Measurements from ENCODE around the gene CYTH4. TPM values are rescaled to one million over a fixed set of nuclear protein-coding genes. Genes with fewer than 3 reads are reported as not detected.

The CYTH4 gene
- polyA plus RNA-seq, 1 donor (not counting 4 experiments of a cell fraction or from before 2014, with no cell fraction given): 0.05 TPM

- Histone ChIP-seq H3K4me1 (ENCODE audit: control insufficient read depth, extremely low read depth, insufficient read depth, low read length) (peaks cover 24% of the 10 kb centered on the region), H3K9me3 (ENCODE audit: control insufficient read depth, low read depth, low read length) (no peaks in the 10 kb centered on the region), H3K9me1 (ENCODE audit: control insufficient read depth, extremely low read depth, insufficient read depth, low read length) (no peaks in the 10 kb centered on the region), H3K27ac (ENCODE audit: control insufficient read depth, insufficient read depth, low read length) (no peak overlapping the region), H3K9ac (ENCODE audit: control insufficient read depth, extremely low read depth, insufficient read depth, low read length) (no peak overlapping the region), H3K36me3 (ENCODE audit: control insufficient read depth in 2 of 2, extremely low read depth in 1 of 2, insufficient read depth in 2 of 2, low read length in 2 of 2) (peaks cover 20 to 34% of the 10 kb centered on the region in 2 experiments), H2AFZ (ENCODE audit: control insufficient read depth, low read length) (no peak overlapping the region), H4K20me1 (ENCODE audit: control insufficient read depth, extremely low read depth, insufficient read depth, low read length) (peaks cover 3% of the 10 kb centered on the region), H3K27me3 (ENCODE audit: control insufficient read depth, extremely low read depth, insufficient read depth, low read length) (no peaks in the 10 kb centered on the region), H3K4me2 (ENCODE audit: control insufficient read depth, extremely low read depth, insufficient read depth, low read depth, low read length) (no peak overlapping the region), H3K4me3 (ENCODE audit: control insufficient read depth in 2 of 3, extremely low read depth in 1 of 3, insufficient read depth in 2 of 3, low read depth in 1 of 3, low read length in 3 of 3) (no peak overlapping the region), H3K79me2 (ENCODE audit: control insufficient read depth, insufficient read depth, low read length) (peaks cover 18% of the 10 kb centered on the region)
- dilution Hi-C loops (cut with MboI; ENCODE audit: extremely low pct_ligation_motif_present, low sequenced_read_pairs): no loop called here
- no peak for FAIRE-seq
- TF ChIP-seq, protein P1, sequence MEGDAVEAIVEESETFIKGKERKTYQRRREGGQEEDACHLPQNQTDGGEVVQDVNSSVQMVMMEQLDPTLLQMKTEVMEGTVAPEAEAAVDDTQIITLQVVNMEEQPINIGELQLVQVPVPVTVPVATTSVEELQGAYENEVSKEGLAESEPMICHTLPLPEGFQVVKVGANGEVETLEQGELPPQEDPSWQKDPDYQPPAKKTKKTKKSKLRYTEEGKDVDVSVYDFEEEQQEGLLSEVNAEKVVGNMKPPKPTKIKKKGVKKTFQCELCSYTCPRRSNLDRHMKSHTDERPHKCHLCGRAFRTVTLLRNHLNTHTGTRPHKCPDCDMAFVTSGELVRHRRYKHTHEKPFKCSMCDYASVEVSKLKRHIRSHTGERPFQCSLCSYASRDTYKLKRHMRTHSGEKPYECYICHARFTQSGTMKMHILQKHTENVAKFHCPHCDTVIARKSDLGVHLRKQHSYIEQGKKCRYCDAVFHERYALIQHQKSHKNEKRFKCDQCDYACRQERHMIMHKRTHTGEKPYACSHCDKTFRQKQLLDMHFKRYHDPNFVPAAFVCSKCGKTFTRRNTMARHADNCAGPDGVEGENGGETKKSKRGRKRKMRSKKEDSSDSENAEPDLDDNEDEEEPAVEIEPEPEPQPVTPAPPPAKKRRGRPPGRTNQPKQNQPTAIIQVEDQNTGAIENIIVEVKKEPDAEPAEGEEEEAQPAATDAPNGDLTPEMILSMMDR (optimal IDR thresholded peaks at IDR 0.05 in 1 of 3, IDR thresholded peaks at IDR 0.05 in 1 of 3, conservative IDR thresholded peaks at IDR 0.05 in 1 of 3; ENCODE audit: extremely low read depth in 1 of 3, insufficient read depth in 2 of 3, low read length in 3 of 3): no peak
- no peak for TF ChIP-seq EZH2 (IDR thresholded peaks at IDR 0.05; ENCODE audit: low read length)
- DNase-seq (ENCODE audit: low read depth, low spot score): no peak
These were observed 41.4 kb upstream of the CYTH4 start for GRCh38 chr22:37240941-37241320.

DNA sequence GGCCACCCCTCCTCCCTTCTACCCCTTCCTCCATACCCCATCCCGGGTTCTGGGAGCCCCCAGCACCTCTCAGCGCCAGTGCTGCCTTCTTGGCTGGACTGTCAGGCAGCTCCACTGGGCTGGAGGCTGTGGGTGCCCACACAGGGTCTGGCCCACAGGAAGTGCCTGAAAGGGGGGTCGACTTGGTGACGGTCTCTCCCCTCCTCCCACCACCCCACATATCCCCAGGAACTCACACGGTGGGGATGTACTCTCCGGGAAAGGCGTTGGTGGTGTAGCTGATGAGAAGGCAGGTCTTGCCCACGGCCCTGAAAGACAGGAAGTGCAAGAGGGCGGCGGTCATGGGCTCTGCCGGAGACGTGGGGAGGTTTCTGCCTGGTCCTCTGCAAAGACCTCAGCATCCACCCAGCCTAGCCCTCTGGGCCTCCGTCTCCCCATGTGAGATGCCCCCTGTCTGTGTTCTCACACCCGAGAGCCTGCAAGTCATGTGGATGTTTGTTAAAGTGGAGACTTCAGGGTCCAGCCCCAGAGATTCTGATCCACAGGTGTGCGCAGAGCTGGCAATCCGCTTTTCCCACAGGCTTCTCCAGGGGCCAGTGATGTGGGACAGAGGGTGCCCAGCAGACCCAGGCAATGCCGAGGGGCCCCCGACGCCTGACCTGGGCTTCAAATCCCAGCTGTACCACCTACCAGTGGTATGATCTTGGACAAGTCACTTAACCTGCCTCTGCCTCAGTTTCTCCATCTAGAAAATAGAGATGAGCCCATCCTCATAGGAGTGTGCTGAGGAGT is 40.8 kb upstream of the CYTH4 start:
- H3K27me3 ChIP-seq (ENCODE audit: control insufficient read depth, extremely low read depth, insufficient read depth, low read length): no peaks in the 10 kb centered on the region
- H3K9me1 ChIP-seq (ENCODE audit: control insufficient read depth, extremely low read depth, insufficient read depth, low read length): no peaks in the 10 kb centered on the region
- no peaks in the 10 kb centered on the region for H4K20me1 ChIP-seq (ENCODE audit: control insufficient read depth, extremely low read depth, insufficient read depth, low read length)
- H2AFZ ChIP-seq (ENCODE audit: control insufficient read depth, low read length): no peak overlapping the region
- peaks cover 24% of the 10 kb centered on the region for H3K4me1 ChIP-seq (ENCODE audit: control insufficient read depth, extremely low read depth, insufficient read depth, low read length)
- H3K4me3 ChIP-seq (ENCODE audit: control insufficient read depth in 2 of 3, extremely low read depth in 1 of 3, insufficient read depth in 2 of 3, low read depth in 1 of 3, low read length in 3 of 3): no peak overlapping the region
- TF ChIP-seq, protein P1 (optimal IDR thresholded peaks at IDR 0.05 in 1 of 3, IDR thresholded peaks at IDR 0.05 in 1 of 3, conservative IDR thresholded peaks at IDR 0.05 in 1 of 3; ENCODE audit: extremely low read depth in 1 of 3, insufficient read depth in 2 of 3, low read length in 3 of 3): no peak
- TF ChIP-seq EZH2 (IDR thresholded peaks at IDR 0.05; ENCODE audit: low read length): no peak
- H3K27ac ChIP-seq (ENCODE audit: control insufficient read depth, insufficient read depth, low read length): no peak overlapping the region
- DNase-seq (ENCODE audit: low read depth, low spot score) (no peak), FAIRE-seq (no peak)
- peaks cover 15 to 28% of the 10 kb centered on the region in 2 experiments for H3K36me3 ChIP-seq (ENCODE audit: control insufficient read depth in 2 of 2, extremely low read depth in 1 of 2, insufficient read depth in 2 of 2, low read length in 2 of 2)
- H3K4me2 ChIP-seq (ENCODE audit: control insufficient read depth, extremely low read depth, insufficient read depth, low read depth, low read length): peak overlapping the region; percentile 78
- peaks cover 18% of the 10 kb centered on the region for H3K79me2 ChIP-seq (ENCODE audit: control insufficient read depth, insufficient read depth, low read length)
- H3K9me3 ChIP-seq (ENCODE audit: control insufficient read depth, low read depth, low read length): no peaks in the 10 kb centered on the region
- no peak overlapping the region for H3K9ac ChIP-seq (ENCODE audit: control insufficient read depth, extremely low read depth, insufficient read depth, low read length)
- dilution Hi-C loops (cut with MboI; ENCODE audit: extremely low pct_ligation_motif_present, low sequenced_read_pairs): no loop called here
